GM12891 (cell line): ENCODE results near the gene YJU2.

Source experiments
- POLR2A ChIP-seq: IDR thresholded peaks from 2 replicates; pipeline ENCODE4 v1.6.1; 2011; ENCODE audit warnings: low read depth, low read length, control low read depth
- SPI1 ChIP-seq: IDR thresholded peaks from 2 replicates; pipeline ENCODE4 v1.6.1; 2011; ENCODE audit warnings: low read depth, low read length, control low read depth

GRCh38 chr19:4215807-4216206 is 31.1 kb upstream of the YJU2 start:
- TF ChIP-seq SPI1: no peak
- TF ChIP-seq POLR2A: no peak
